Right kidney (tissue), 1 donor: Measurements from ENCODE around the gene COG3.

ENCODE experiments used
- DNase-seq: peaks from one replicate; pipeline ENCODE4 v3.0.0-alpha.2; 2016

COG3 gene

DNA sequence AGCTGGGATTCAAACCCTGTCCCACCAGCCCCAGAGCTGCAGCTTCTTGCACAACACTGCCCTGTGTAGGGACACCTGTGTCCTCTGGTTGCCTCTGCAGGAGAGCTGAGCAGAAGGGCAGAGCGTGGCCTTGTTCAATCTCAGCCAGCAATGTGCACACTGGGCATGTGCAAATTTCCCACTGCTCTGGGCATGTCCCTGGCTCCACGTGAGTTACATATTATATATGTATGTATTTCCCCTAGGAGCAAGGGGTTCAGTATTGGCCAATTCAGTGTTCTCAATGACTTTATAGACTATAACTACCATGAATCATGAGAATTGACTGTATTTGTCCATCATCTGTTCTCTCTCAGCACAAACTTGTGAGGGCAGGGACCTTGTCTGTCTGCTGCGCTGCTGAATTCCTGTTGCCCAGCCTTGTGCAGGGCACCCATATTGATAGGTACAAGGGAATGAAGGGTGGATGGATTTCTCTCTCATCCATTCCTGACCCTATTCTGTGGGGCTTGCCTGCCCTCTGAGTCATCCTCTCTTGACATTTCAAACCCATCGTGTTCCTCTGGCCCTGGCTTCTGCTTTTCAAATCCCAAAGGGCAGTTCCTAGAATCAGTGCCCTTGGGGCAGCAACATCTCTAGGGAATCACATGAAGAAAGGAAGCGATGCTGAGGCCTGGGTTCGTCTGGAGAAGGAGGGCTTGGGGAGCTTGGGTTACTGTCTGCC, 81.1 kb downstream of the COG3 start:
- DNase-seq = no peak

- no peak for DNase-seq
Observed at GRCh38 chr13:45546410-45546765, 81.6 kb downstream of the COG3 start.

DNA sequence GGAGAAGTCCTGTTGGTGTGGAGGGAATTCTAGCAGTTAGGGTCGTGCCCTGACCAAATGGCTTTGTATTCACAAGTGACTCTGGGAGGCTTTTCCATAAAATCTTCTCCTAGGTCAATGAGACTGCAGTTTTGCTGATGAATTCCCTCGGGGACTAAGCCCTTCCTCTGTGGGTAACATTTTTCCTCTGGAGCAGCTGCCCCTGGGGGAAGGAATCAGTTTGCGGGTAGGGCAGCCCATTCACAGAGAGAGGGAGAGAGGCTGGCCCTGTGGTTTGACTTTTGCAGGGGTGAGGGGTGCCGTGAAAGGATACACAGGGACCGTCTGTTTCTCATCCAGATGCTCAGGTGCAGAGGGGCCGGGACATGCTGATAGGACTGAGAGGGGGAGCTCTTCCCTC, 83.5 kb downstream of the COG3 start:
- DNase-seq = no peak

- no peak for DNase-seq
Observed at GRCh38 chr13:45554604-45555109, 89.9 kb downstream of the COG3 start.

DNA sequence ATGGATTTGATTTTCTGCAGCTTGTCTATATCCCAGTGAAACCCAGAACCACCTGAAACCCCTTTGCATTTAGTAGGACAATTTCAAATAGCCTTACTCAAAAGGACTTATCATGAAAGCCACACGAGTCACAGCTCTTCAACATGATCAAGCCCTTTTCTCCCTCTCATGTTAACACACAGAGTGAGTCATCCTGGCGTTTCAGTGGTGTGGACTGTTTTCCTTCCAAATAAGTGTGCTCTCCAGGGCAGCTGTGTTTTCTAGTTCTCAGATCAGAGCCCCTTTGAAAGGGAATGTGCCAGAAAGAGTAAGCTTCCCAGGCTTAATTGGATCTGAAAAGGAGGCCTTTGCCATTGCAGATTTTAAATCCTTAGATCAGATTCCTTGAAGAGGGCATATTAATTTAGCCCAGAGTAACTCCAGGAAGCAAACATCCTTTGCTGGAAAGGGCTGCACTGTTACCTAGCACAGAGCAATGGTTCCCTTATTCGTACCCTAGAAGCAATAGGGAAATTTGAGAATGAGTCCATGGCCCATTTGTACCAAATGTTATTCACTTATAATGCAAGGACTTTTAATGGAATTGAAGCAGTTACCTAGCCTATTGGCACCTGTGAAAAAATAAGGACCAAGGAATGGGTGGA, 99.5 kb downstream of the COG3 start:
- DNase-seq = no peak

- DNase-seq = no peak
Observed at GRCh38 chr13:45565331-45565730, 100.6 kb downstream of the COG3 start.

- DNase-seq = no peak
Observed at GRCh38 chr13:45575146-45575829, 110.5 kb downstream of the COG3 start.

GRCh38 chr13:45575830-45576180, 111.1 kb downstream of the COG3 start:
- no peak for DNase-seq

DNA sequence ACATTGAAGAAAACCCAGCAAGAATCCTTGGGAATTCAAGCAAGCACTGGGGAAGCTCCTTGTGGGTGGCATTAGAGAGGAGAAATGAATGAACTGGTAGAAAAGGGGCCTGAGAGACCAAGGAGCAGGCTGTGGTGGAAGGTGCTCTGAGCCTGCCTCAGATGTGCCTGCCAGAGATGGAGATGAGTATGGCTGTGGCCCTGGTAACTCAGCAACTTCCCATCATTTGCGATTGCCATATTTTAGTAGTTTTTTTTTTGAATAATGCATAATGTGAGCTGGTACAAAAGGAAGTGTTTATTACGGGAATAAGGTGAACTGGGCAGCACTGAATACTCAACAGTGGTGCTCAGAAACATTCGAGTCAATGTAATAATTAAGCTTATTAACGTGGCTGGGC, 111.7 kb downstream of the COG3 start:
- no peak for DNase-seq

DNA sequence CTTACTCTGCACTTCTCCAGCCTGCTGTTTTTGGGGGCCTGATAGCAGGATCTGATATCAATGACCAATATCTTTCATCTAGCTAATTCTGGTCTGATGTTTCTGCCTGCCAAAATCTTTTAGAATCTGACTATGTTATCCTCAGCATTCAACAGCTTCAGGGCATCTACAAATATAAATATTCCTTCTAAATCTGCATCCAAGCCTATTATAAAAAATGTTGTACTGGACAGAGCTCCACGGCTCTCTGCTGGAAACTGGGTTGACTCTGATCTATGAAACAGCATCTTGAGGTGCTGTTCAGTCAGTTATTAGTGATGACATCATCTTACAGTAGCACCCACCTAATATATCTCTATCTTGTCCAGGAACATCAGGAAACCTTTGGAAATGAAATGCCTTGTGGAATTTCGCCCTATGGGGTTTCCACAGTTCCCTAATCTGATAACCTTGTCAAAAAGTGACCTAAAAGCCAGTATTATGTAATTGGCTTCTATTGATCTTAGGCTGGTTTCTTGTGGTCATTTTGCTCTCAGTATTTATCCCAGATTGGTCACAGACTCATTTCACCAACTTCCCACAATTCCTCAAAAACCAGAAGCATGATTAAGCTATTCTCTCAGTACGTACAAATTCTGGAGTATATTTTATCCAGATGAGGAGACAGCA, 117.8 kb downstream of the COG3 start:
- no peak for DNase-seq

DNA sequence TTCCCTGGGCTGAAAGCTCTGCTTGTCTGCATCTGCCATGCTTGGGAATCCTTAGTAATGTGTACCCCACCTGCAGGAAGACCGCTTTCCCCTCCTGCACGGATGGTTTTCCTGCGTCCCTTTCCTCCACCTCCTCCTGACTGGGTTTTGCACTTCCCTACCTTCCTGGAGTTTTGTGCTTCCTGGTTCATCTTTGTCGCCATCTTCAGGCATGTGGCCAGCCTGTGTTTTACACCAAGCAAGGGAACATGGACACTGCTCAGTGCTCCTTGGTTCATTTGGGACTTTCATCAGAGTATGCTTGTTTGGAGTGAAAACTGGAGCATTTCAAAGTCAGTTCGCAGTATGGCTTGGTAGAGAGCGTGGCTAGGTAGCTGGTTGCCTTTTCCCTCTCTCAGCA, 120.1 kb downstream of the COG3 start:
- DNase-seq = no peak
